HT-29 (cell line): ENCODE data around the gene RASGRP2. TPM values are rescaled to one million over a fixed set of nuclear protein-coding genes. Genes with fewer than 3 reads are reported as not detected.

Experiments
- DNase-seq: peaks from one replicate; pipeline ENCODE4 v3.0.0-alpha.2; 2015; ENCODE audit warnings: low spot score
- total RNA-seq: library from RNA; depleted of rRNA; stranded (reverse); fragments of >200 nt; shearing (Covaris generic); gene quantifications from 2 replicates; pipeline ENCODE4 v1.2.3, GENCODE V29; 2014

Gene RASGRP2
- total RNA-seq, 1 experiment from 2014 or later = not detected

GRCh38 chr11:64698427-64698826, 45.5 kb downstream of the RASGRP2 start:
- no peak for DNase-seq

- no peak for DNase-seq
Observed at GRCh38 chr11:64697663-64698375, 46.1 kb downstream of the RASGRP2 start.

- DNase-seq = no peak
Observed at GRCh38 chr11:64696045-64696444, 47.9 kb downstream of the RASGRP2 start.

GRCh38 chr11:64695548-64695947, 48.4 kb downstream of the RASGRP2 start:
- no peak for DNase-seq

DNA sequence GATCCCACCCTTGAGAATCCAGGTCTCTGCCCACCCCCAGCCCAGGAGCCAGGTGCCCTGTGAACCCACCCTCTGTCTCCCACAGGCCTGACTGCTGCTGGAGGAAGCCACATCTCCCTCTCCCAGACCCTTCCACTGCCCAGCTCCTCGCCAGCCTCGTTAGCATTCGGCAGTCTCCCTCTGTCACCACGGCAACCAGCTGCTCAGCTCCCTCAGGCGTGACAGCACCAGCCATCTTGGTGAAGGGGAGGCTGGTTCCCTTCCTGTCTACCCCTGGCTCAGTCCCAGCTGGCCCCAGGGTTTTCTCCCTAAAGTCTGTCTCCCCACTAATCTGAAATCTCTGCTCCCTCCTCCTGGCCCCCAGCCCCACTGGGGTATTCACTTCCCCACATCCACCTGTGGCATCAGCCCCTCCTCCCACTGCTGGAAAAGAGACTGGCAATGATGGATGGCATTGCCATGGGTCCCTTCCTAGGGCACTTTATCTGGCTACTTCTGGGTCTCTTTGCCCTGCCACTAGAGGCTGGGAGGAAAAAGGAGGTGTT, 49.0 kb downstream of the RASGRP2 start:
- DNase-seq = no peak

DNA sequence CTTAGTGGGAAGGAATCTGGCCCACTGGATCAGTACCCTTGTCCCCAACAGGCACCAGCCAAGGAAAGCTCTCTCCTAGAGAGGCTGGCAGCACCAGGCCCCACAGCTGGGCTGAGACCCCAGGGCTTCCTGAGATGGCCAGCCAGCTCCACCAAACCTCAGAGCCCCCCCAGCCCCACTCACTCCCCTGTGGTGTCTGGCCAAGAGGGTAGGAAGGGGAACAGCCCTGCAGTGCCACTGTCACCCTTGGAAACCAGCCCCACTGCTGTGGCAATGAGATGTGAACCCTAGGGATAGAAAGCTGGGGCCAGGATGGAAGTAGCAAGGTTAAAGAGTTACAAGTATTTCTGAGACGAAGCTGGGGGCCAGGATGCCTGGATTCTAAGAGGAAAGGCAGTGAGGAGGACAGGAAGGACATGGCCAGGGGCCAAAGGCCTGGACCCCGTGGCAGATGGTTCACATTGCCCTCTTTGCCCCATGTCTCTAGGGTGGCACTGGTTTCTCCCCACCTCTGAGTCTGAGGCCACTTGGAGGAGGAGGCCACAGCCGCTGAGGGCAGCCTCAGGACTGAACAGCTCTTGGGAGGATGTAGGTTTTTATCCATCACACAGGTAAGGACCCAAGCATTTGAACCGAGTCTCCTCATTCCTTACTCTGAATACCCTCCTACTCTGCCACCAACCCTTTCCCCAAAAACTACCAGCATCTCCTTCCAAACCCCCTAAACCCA, 49.8 kb downstream of the RASGRP2 start:
- no peak for DNase-seq

DNA sequence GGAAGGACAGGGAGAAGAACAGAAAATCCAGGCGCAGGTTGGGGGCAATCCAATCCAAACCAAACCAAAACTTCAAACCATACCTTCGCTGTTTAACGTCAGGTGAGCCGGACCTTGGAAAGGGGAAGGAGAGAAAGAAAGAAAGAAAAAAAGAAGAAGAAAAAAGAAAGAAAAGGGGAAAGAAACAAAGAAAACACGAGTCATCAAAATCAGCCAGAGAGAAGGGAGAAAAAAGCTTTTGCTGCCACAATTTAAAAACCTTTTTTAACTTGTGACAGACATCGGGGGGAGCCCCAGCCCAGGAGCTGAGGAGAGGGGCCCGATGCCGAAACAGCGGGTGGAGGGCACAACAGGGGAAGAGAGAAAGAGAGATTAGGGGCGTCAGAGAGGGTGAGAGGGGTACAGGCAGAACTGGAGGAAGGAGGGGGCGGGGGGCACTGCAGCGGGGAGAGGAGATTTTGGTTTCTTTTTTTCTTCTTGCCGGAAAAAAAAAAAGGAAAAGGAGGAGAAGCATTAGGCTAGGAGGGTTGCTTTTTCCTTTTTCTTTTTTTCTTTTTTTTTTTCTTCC, 51.1 kb downstream of the RASGRP2 start:
- no peak for DNase-seq

GRCh38 chr11:64691543-64691942, 52.4 kb downstream of the RASGRP2 start:
- no peak for DNase-seq

GRCh38 chr11:64690235-64690634, 53.7 kb downstream of the RASGRP2 start:
- DNase-seq = no peak

DNA sequence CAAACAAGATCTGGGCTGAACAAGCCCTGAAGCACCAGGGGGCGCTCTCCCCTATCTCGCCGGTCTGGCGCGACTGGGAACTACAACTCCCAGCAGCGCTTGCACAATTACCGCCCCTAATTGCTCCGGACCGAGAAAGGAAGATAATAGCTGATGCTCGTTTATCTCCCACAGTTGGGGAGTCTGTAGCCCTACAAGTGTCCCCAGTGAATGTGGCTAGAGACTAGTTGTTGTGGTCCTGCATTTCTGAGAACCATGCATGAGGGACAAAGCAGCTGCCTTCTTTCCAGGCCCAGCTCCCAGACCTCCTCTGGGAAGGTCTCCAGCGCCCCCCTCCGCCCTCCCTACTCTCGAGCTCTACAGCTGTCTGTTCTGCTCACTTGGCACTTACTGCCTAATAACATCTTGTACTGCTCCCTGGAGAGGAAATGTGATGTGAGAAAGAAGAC, 55.4 kb downstream of the RASGRP2 start:
- DNase-seq = peak; percentile 95

GRCh38 chr11:64687643-64688533, 56.1 kb downstream of the RASGRP2 start:
- DNase-seq = no peak

DNA sequence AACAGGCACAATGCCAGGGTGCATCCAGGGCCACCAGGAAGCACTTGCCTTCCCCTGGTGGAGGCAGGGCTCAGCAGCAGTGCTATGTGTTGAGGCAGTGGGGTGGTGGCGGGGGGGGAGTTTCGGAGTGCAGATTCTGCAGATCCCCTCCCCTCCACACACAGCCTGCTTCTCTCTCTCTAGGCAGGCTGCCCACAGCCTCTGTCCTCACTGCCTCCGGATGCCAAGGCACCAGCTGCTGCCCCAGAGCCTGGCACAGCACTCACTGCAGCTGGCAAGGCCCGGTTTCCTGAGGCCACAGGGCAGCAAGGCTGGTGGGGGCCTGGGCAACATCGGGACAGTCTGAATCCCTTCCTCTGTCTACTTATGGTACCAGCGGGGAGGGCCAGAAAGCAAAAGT, 56.7 kb downstream of the RASGRP2 start:
- no peak for DNase-seq

DNA sequence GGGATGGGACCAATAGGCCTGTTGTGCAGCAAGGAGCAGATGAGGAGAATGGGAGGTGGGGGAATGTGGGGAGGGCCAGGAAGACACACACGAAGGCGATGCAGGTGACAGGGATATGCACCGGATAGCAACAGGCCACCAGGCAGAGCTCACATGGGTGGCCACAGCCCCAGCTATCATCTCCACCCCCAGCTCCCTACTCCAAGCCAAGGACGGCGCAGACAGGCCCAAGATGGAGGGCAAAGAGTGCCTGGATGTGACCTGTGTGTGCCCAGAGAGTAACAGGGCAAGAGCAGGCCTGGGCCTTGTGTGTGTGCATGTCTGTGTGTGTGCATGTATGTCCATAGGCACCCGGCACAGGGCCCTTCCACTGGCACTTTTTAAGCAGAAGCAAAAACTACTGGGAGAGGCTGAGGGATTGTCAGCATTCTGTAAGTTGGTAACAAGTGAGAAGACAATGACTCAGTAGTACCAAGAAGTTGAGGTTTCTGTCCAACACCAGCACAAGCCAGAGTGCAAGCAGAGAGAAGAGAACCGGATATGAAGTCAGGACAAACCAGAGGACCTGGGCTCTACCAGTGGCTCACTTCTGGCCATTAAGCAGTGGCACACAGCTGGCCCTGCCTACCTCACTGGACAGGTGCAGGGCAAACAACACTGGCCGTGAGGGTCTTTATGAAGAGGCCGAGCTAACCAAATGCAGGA, 57.3 kb downstream of the RASGRP2 start:
- DNase-seq = no peak

DNA sequence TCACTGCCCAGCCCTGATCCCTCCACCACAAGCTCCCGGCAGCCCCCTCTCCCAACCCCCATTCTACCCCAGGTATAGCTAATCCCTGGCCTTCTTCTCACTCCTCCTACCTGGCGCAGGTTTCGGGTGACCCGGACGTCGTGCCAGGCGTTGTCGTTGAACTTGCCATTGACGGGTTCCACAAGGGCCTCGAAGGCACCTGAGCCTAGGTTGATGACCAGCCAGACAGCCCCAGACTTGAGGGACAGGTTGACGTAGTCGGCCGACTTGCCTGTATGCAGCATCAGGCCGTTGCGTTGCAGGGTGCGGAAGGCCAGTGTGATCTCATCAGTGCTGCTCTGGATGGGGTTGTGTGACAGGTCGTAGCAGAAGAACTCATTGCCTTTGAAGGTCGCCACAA, 58.4 kb downstream of the RASGRP2 start:
- no peak for DNase-seq

GRCh38 chr11:64684357-64684756, 59.6 kb downstream of the RASGRP2 start:
- no peak for DNase-seq

DNA sequence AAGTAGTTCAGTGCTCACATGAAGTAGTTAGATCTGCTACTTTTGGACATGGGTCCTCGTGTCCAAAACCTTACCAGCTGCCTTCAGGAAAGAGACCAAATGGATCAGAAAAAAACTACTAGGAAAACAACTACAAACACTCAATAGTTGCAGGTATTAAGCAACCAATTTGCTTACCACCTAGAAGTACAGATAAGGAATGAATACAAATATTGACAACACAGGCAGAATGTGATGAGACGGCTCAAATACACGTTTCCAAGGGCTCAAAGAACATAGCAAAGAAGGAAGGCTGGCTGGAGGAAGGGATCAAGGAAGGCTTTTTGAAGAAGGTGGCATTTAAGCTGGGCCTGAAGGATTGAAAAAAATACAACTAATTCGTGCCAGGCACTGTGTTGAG, 62.8 kb downstream of the RASGRP2 start:
- DNase-seq = no peak

- no peak for DNase-seq
Observed at GRCh38 chr11:64679846-64680245, 64.1 kb downstream of the RASGRP2 start.

DNA sequence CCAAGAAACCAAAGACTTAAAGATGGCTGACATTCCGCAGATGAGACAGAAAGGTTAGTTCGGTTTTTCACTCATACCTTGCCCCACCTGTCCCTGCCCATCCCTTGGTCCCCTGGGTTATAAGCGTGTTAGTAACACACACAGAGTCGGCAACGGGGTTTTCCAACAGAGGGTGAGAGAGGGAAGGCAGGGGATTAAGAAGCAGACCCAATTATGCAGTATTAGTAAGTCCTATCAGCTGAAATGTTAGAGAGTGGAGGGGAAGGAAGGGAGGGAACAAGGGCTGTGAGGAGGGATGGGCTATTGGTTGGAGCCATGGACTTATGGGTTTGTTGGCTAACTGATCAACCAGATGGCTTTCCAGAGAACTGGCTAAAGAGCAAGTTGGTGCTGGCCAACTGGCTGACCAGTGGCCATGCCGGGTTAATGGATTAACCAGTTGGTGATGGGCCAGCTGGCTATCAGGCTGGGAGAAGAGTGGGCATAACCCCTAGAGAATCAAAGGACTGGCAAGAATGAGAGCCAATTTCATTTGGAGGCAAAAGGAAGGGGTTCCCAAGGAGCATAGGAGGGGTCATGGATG, 66.4 kb downstream of the RASGRP2 start:
- no peak for DNase-seq
